ENCODE results near the gene VAV2.
"Not testable (repeated sequence)": the region's sequence is repeated elsewhere in the genome, so short reads cannot be mapped to it uniquely, and the experiment has no call there.

VAV2 gene

DNA sequence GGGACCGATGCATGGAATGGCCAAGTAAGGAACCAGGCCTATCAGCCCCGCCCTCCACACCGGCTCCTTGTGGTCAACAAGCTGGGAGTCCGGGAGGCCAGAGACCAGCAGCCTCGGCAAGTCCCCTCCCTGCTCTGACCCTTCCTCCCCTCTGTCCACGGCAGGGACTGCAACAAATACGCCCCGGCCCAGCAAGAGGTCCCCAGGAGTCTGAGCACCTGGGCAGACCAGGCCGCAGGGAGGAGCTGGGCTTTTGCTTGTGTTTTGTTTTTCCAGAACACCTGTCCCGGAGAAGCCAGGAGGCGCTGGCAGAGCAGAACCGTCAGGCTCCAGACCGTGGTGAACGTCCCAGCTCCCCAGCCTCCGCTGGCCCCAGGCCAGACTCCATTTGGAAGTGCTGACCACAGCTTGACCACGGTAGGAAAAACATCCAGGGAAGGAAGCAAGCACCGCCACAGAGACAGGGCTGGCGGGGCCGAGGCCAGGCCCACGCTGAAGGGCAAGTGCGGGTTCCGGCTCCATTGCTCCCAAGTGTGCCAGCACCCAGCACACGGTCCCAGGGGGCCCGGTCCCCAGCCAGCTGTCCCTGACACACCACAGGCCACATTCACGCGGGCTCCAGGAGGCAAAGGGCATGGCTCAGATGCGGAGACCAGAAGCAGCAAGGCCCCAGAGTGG, 56.7 kb downstream of the VAV2 start:
- no peak for DNase-seq (ENCODE audit: low spot score)

GRCh38 chr9:133934482-133935232, 57.5 kb downstream of the VAV2 start:
- no peak for DNase-seq (ENCODE audit: low spot score)

DNA sequence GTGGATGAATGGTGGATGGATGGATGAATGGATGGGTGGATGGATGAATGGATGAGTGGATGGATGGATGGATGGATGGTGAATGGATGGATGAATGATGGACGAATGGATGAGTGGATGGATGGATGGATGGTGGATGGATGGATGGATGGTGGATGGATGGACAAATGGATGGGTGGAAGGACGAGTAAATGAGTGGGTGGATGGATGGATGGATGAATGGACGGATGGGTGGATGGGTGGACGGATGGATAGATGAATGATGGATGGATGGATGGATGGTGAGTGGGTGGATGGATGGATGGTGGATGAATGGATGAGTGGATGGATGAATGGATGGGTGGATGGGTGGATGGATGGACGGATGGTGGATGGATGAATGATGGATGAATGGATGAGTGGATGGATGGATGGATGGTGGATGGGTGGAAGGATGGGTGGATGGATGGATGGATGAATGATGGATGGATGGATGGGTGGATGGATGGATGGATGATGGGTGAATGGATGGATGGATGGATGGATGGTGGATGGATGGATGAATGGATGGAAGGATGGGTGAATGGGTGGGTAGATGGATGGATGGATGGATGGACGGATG, 58.6 kb downstream of the VAV2 start:
- no peak for DNase-seq (ENCODE audit: low spot score)

DNA sequence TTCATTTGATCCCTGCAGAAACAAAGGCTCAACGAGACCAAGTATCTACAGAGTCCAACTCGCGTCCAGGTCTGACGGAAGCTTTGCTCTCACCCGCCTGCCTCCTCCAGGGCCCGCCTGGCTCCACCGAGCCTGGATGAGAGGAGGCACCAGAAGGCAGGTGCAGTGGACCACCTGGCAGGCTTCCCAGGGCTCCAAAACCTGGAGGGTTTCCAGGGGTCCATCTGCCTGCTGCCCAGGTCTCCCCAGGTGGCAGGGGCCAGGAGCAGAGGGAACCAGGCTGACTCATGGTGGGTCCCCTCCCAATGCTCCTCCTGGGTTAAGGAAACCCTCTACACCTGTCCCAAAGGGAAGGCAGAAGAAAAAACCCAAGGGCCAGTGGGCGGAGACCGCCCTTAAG, 59.5 kb downstream of the VAV2 start:
- DNase-seq (ENCODE audit: low spot score), result no peak

GRCh38 chr9:133932181-133932580, 59.9 kb downstream of the VAV2 start:
- DNase-seq (ENCODE audit: low spot score), result no peak

GRCh38 chr9:133930682-133931485, 61.2 kb downstream of the VAV2 start:
- no peak for DNase-seq (ENCODE audit: low spot score)

- DNase-seq (ENCODE audit: low spot score), result no peak
These were observed 62.0 kb downstream of the VAV2 start for GRCh38 chr9:133930046-133930681.

DNA sequence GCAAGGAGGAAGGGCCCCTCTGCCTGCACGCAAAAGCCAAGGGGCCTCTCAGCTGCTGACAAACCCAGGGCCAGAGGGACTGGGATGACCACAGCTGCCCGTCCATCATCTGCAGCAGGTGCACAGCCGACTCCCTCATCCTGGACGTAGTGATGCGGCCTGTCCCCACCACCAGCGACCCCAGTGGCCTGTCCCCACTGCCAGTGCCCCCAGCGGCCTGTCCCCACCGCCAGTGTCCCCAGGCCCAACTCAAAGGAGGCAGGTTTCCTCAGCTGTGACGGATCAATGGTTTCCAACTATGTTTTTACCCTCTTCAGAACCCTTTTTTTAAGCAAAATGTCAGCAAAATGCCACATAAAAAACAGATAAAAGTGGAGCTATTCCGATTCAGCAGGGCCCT, 62.5 kb downstream of the VAV2 start:
- no peak for DNase-seq (ENCODE audit: low spot score)

DNA sequence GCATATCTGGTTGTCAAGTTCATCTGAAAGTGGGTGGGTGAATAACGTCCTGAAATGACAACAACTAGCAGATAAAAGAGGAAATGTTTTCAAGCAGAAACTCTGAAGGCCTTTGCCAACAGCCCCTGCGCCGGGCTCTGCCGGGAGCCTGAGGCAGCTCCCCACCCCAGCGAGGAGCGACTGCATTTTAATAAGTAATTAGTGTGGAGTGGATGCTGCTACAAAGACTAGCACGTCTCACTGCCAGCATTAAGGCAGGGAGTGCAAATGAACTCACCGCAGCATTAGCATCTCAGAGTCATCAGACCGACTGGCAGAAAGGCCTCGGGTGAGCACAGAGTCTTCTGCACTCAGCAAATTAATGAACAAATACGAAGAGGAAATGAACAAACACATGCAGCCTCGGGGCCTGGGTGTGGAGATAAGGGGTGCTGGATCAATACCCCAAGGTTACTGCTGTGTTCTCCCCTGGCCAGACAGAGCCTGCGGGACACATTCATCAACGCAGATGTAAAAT, 63.8 kb downstream of the VAV2 start:
- no peak for DNase-seq (ENCODE audit: low spot score)

GRCh38 chr9:133927041-133927440, 65.1 kb downstream of the VAV2 start:
- DNase-seq (ENCODE audit: low spot score), result no peak

- DNase-seq (ENCODE audit: low spot score), result no peak
These were observed 65.8 kb downstream of the VAV2 start for GRCh38 chr9:133926165-133926856.

DNA sequence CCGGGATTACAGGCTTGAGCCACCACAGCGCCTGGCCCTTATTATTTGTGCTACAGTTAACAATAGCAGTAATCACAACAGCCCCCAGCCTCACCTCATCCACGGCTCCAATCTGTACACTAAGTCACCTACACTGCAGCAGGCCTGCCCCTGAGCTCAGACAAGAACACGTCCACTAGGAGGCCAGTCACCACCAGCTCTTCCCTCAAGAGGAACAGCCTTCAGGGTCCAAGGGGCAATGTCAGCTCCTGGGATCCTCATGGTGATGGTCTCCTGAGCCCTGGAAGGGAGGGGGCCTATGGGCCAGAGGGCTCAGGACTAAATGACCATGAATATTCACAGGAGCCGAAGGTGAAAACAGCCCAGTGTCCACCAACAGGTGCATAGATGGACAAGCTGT, 67.7 kb downstream of the VAV2 start:
- DNase-seq (ENCODE audit: low spot score), result no peak

DNA sequence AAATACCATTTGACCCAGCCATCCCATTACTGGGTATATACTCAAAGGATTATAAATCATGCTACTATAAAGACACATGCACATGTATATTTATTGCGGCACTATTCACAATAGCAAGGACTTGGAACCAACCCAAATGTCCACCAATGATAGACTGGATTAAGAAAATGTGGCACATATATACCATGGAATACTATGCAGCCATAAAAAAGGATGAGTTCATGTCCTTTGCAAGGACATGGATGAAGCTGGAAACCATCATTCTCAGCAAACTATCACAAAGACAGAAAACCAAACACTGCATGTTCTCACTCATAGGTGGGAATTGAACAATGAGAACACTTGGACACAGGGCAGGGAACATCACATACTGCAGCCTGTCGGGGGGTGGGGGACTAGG, 68.5 kb downstream of the VAV2 start:
- not testable (repeated sequence) for DNase-seq (ENCODE audit: low spot score)

DNA sequence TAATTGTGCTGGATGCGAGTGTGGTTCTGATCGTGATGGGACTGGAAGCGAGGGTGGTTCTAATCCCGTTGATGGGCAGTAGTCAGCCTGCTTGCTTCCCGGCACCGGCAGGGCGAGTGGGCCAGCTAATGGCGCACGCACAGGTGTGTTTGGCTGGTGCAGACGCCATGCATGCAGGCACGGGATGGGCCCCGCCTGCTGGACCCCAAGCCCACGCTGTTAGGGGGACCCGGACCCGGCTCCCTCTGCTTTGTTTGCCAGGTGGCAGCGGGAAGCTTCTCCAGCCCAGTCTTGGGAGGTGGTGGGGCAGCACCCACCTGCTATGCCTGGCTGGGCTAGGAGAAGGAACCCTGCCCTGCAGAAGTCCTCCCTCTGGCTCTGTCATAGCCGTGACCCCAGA, 70.3 kb downstream of the VAV2 start:
- no peak for DNase-seq (ENCODE audit: low spot score)

- DNase-seq (ENCODE audit: low spot score), result no peak
These were observed 71.7 kb downstream of the VAV2 start for GRCh38 chr9:133920471-133920870.

GRCh38 chr9:133919253-133920115, 72.6 kb downstream of the VAV2 start:
- DNase-seq (ENCODE audit: low spot score), result no peak

GRCh38 chr9:133918111-133918813, 73.9 kb downstream of the VAV2 start:
- no peak for DNase-seq (ENCODE audit: low spot score)

GRCh38 chr9:133917375-133917774, 74.7 kb downstream of the VAV2 start:
- DNase-seq (ENCODE audit: low spot score), result no peak

DNA sequence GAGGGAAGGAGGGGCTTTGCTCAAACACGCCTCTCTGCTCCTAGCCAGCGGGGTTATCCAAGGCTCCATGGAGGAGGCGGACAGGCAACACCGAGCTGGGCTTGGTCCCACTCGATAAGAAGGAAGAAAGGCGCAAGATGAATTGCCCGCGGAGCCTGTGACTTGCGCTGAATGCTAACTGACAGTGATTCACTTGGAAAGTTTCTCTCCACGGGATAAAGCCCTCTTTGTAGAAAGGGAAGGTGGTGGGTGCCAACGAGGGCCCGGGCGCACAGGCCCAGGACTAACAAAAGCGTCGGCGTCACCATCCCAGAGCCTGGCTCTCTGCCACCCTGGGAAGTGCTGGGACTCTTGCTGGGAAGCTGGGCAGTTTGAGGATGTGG, 76.0 kb downstream of the VAV2 start:
- no peak for DNase-seq (ENCODE audit: low spot score)

Data from hematopoietic multipotent progenitor cell treated with erythropoietin and hydrocortisone succinate and interleukin-3 and kit ligand, for 15 days (in vitro differentiated cells).